KMS-11 (cell line): ENCODE measurements around the gene FGF12.

Source experiments
- H2AFZ ChIP-seq: fragments of 200-600 bp; sonication (generic); 2 replicates; pipeline ENCODE4 v1.6.1; 2016; ENCODE audit warnings: antibody characterized with exemption, mixed run types, low read depth
- H3K27ac ChIP-seq: fragments of 200-600 bp; sonication (generic); 2 replicates; pipeline ENCODE4 v1.6.1; 2016; ENCODE audit warnings: mild to moderate bottlenecking, mixed run types
- H3K27me3 ChIP-seq: fragments of 200-600 bp; sonication (generic); 2 replicates; pipeline ENCODE4 v1.6.1; 2017; ENCODE audit warnings: mild to moderate bottlenecking, low read depth, mixed run types, moderate library complexity; ENCODE audit not compliant: insufficient read depth
- H3K36me3 ChIP-seq: fragments of 200-600 bp; sonication (generic); 2 replicates; pipeline ENCODE4 v1.6.1; 2017; ENCODE audit warnings: mild to moderate bottlenecking, mixed run types; ENCODE audit not compliant: insufficient read depth
- H3K4me1 ChIP-seq: fragments of 200-600 bp; sonication (generic); 2 replicates; pipeline ENCODE4 v1.6.1; 2016; ENCODE audit warnings: mild to moderate bottlenecking, low read depth, mixed run types; ENCODE audit not compliant: poor library complexity, severe bottlenecking
- H3K4me2 ChIP-seq: fragments of 200-600 bp; sonication (generic); 2 replicates; pipeline ENCODE4 v1.7.0; 2016; ENCODE audit warnings: mild to moderate bottlenecking, mixed run types
- H3K4me3 ChIP-seq: fragments of 200-600 bp; sonication (generic); IDR thresholded peaks from 2 replicates; pipeline ENCODE4 v1.6.1; 2017; ENCODE audit warnings: low read depth, low read length, mixed read lengths; ENCODE audit not compliant: insufficient read depth
- H3K79me2 ChIP-seq: fragments of 200-600 bp; sonication (generic); 2 replicates; pipeline ENCODE4 v1.6.1; 2016; ENCODE audit warnings: low read depth, mixed run types; ENCODE audit not compliant: insufficient read depth
- H3K9ac ChIP-seq: fragments of 200-600 bp; sonication (generic); 2 replicates; pipeline ENCODE4 v1.6.1; 2016; ENCODE audit warnings: mild to moderate bottlenecking, mixed run types
- H4K20me1 ChIP-seq: fragments of 200-600 bp; sonication (generic); 2 replicates; pipeline ENCODE4 v1.6.1; 2016; ENCODE audit warnings: mild to moderate bottlenecking, mixed run types; ENCODE audit not compliant: insufficient read depth
- CTCF ChIP-seq: fragments of 200-600 bp; sonication (generic); conservative IDR thresholded peaks from 2 replicates; pipeline ENCODE4 v1.6.1; 2017; ENCODE audit warnings: low read depth, mild to moderate bottlenecking, antibody characterized with exemption, low read length, moderate library complexity, mixed read lengths

FGF12 gene

GRCh38 chr3:192121923-192122322 lies 605.4 kb downstream of the FGF12 start:
- Histone ChIP-seq H3K36me3 (no peaks in the 10 kb centered on the region), H3K79me2 (no peaks in the 10 kb centered on the region), H4K20me1 (no peaks in the 10 kb centered on the region), H3K27me3 (no peaks in the 10 kb centered on the region), H3K4me1 (no peaks in the 10 kb centered on the region), H3K9ac (no peak overlapping the region), H3K4me2 (no peak overlapping the region), H3K4me3 (no peak overlapping the region), H3K27ac (no peak overlapping the region), H2AFZ (no peak overlapping the region)
- TF ChIP-seq CTCF, result no peak

GRCh38 chr3:192108820-192109219 lies 618.5 kb downstream of the FGF12 start:
- Histone ChIP-seq H3K79me2 (no peaks in the 10 kb centered on the region), H3K9ac (no peak overlapping the region), H3K4me2 (no peak overlapping the region), H2AFZ (no peak overlapping the region), H3K27ac (no peak overlapping the region), H3K4me3 (no peak overlapping the region), H3K4me1 (no peaks in the 10 kb centered on the region), H4K20me1 (no peaks in the 10 kb centered on the region), H3K27me3 (no peaks in the 10 kb centered on the region), H3K36me3 (no peaks in the 10 kb centered on the region)
- no peak for TF ChIP-seq CTCF

GRCh38 chr3:192106543-192106942 lies 620.8 kb downstream of the FGF12 start:
- Histone ChIP-seq H2AFZ (no peak overlapping the region), H3K4me3 (no peak overlapping the region), H3K36me3 (no peaks in the 10 kb centered on the region), H3K9ac (no peak overlapping the region), H3K79me2 (no peaks in the 10 kb centered on the region), H3K4me1 (no peaks in the 10 kb centered on the region), H4K20me1 (no peaks in the 10 kb centered on the region), H3K27me3 (no peaks in the 10 kb centered on the region), H3K27ac (no peak overlapping the region), H3K4me2 (no peak overlapping the region)
- no peak for TF ChIP-seq CTCF

GRCh38 chr3:192092388-192093005 lies 634.8 kb downstream of the FGF12 start:
- H3K36me3 ChIP-seq, result no peaks in the 10 kb centered on the region
- no peaks in the 10 kb centered on the region for H4K20me1 ChIP-seq
- H3K4me1 ChIP-seq, result no peaks in the 10 kb centered on the region
- no peak for TF ChIP-seq CTCF
- no peak overlapping the region for H3K4me2 ChIP-seq
- H3K27me3 ChIP-seq, result no peaks in the 10 kb centered on the region
- no peak overlapping the region for H3K27ac ChIP-seq
- H3K9ac ChIP-seq, result no peak overlapping the region
- H3K4me3 ChIP-seq, result no peak overlapping the region
- no peaks in the 10 kb centered on the region for H3K79me2 ChIP-seq
- H2AFZ ChIP-seq, result no peak overlapping the region
